Measurements from ENCODE around the gene ZNF547.

DNA sequence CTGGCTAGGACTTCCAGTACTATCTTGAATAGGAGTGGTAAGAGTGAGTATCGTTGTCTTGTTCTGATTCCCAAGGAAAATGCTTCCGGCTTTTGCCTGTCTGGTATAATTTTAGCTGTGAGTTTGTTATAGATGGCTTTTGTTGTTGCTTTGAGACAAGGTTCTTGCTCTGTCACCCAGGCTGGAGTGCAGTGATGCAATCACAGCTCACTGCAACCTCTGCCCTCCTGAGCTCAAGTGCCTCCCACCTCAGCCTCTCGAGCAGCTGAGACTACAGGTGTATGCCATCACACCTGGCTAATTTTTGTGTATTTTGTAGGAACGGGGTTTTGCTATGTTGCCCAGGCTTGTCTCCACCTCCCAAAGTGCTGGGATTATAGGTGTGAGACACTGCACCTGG, 49.2 kb upstream of the ZNF547 start:
- TF ChIP-seq L3MBTL2 (conservative IDR thresholded peaks at IDR 0.05) = no peak
- TF ChIP-seq ZNF384 (IDR thresholded peaks at IDR 0.05) = no peak
- no peak for TF ChIP-seq FOXA1 (IDR thresholded peaks at IDR 0.05)
- no peak for TF ChIP-seq SUZ12 (IDR thresholded peaks at IDR 0.05)
- TF ChIP-seq NFRKB (IDR thresholded peaks at IDR 0.05) = no peak
- TF ChIP-seq HDGF (IDR thresholded peaks at IDR 0.05; ENCODE audit: borderline replicate concordance) = no peak
- no peak for TF ChIP-seq SP1 (IDR thresholded peaks at IDR 0.05)

All from HEK293T (cell line).